Measurements from ENCODE around the gene BAZ1B. TPM values are rescaled to one million over a fixed set of nuclear protein-coding genes. Genes with fewer than 3 reads are reported as not detected.

The BAZ1B gene
- polyA plus RNA-seq, 1 donor from 2014 or later, result 35.0 TPM

DNA sequence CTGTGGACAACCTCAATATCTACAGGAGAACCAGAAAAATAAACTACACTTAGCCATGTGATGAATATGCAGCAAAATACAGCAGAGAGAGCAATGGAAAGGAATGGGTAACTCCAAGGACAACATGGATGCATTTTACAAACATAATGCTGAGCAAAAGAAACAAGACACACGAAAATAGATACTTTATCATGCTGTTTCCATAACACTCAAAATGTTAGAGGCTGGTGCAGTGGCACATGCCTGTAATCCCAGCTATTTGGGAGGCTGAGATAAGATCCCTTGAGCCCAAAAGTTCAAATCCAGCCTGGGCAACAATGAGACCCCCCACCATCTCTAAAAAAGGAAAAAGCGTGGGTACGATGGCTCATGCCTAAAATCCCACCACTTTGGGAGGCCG lies 27.1 kb upstream of the BAZ1B start:
- Histone ChIP-seq H3K9me2 (ENCODE audit: insufficient read depth, low read length) (no peaks in the 10 kb centered on the region), H3K9ac (ENCODE audit: low read length) (no peak overlapping the region), H3K79me2 (replicated peaks; ENCODE audit: insufficient read depth, low read length) (peaks cover 7% of the 10 kb centered on the region), H3F3A (ENCODE audit: insufficient read depth, low read length, poor library complexity, severe bottlenecking) (no peaks in the 10 kb centered on the region), H3K4me2 (ENCODE audit: low read length) (no peak overlapping the region), H2AFZ (ENCODE audit: low read depth, low read length) (no peak overlapping the region), H3K36me3 (ENCODE audit: insufficient read depth, low read length) (peaks cover 4% of the 10 kb centered on the region), H3K27ac (ENCODE audit: low read length) (no peak overlapping the region), H4K20me1 (ENCODE audit: insufficient read depth) (no peaks in the 10 kb centered on the region), H3K4me3 (ENCODE audit: low read length) (no peak overlapping the region), H3K9me3 (ENCODE audit: low read length) (no peaks in the 10 kb centered on the region), H3K27me3 (ENCODE audit: insufficient read depth, low read depth, low read length) (no peaks in the 10 kb centered on the region)
- no peak for TF ChIP-seq SMC3 (conservative IDR thresholded peaks at IDR 0.05; ENCODE audit: poor library complexity)
- TF ChIP-seq EP300 (conservative IDR thresholded peaks at IDR 0.05; ENCODE audit: poor library complexity, severe bottlenecking), result no peak
- TF ChIP-seq MXI1 (conservative IDR thresholded peaks at IDR 0.05; ENCODE audit: poor library complexity, severe bottlenecking), result no peak
- TF ChIP-seq REST (IDR thresholded peaks at IDR 0.05; ENCODE audit: borderline replicate concordance), result no peak
- no peak for TF ChIP-seq EZH2 (IDR thresholded peaks at IDR 0.05; ENCODE audit: borderline replicate concordance, insufficient read depth, low read length, poor library complexity, severe bottlenecking)
- no peak for TF ChIP-seq TAF1 (IDR thresholded peaks at IDR 0.05; ENCODE audit: low read depth)
- TF ChIP-seq RAD21 (conservative IDR thresholded peaks at IDR 0.05), result no peak
- TF ChIP-seq POLR2AphosphoS5 (IDR thresholded peaks at IDR 0.05), result no peak
- no peak for TF ChIP-seq CTCF (IDR thresholded peaks at IDR 0.05; ENCODE audit: poor library complexity, severe bottlenecking)

- no peaks in the 10 kb centered on the region for H3K27me3 ChIP-seq (ENCODE audit: insufficient read depth, low read depth, low read length)
- no peak for TF ChIP-seq EP300 (conservative IDR thresholded peaks at IDR 0.05; ENCODE audit: poor library complexity, severe bottlenecking)
- TF ChIP-seq SMC3 (conservative IDR thresholded peaks at IDR 0.05; ENCODE audit: poor library complexity), result no peak
- TF ChIP-seq TAF1 (IDR thresholded peaks at IDR 0.05; ENCODE audit: low read depth), result no peak
- no peak for TF ChIP-seq REST (IDR thresholded peaks at IDR 0.05; ENCODE audit: borderline replicate concordance)
- no peak for TF ChIP-seq POLR2AphosphoS5 (IDR thresholded peaks at IDR 0.05)
- TF ChIP-seq EZH2 (IDR thresholded peaks at IDR 0.05; ENCODE audit: borderline replicate concordance, insufficient read depth, low read length, poor library complexity, severe bottlenecking), result no peak
- no peak for TF ChIP-seq RAD21 (conservative IDR thresholded peaks at IDR 0.05)
- TF ChIP-seq MXI1 (conservative IDR thresholded peaks at IDR 0.05; ENCODE audit: poor library complexity, severe bottlenecking), result no peak
- no peak for TF ChIP-seq CTCF (IDR thresholded peaks at IDR 0.05; ENCODE audit: poor library complexity, severe bottlenecking)
- H3K9me2 ChIP-seq (ENCODE audit: insufficient read depth, low read length), result no peaks in the 10 kb centered on the region
- no peaks in the 10 kb centered on the region for H3F3A ChIP-seq (ENCODE audit: insufficient read depth, low read length, poor library complexity, severe bottlenecking)
- H3K9ac ChIP-seq (ENCODE audit: low read length), result no peak overlapping the region
- no peak overlapping the region for H3K27ac ChIP-seq (ENCODE audit: low read length)
- H2AFZ ChIP-seq (ENCODE audit: low read depth, low read length), result no peak overlapping the region
- H3K4me3 ChIP-seq (ENCODE audit: low read length), result no peak overlapping the region
- H3K36me3 ChIP-seq (ENCODE audit: insufficient read depth, low read length), result peaks cover 4% of the 10 kb centered on the region
- H3K4me2 ChIP-seq (ENCODE audit: low read length), result no peak overlapping the region
- H3K9me3 ChIP-seq (ENCODE audit: low read length), result no peaks in the 10 kb centered on the region
- no peaks in the 10 kb centered on the region for H4K20me1 ChIP-seq (ENCODE audit: insufficient read depth)
- no peaks in the 10 kb centered on the region for H3K79me2 ChIP-seq (replicated peaks; ENCODE audit: insufficient read depth, low read length)
Measured at GRCh38 chr7:73547841-73548240, 25.7 kb upstream of the BAZ1B start.
